Prostate gland (tissue), 2 donors: ENCODE measurements around the gene TSPAN10.

ENCODE experiments used
- POLR2A ChIP-seq: fragments of 450-650 bp; IDR thresholded peaks from one replicate; pipeline ENCODE4 v1.6.1; 2016; ENCODE audit warnings: antibody characterized with exemption, mild to moderate bottlenecking
- POLR2AphosphoS5 ChIP-seq: sonication (generic); formaldehyde crosslinking; IDR thresholded peaks from one replicate; pipeline ENCODE4 v1.6.1; 2017; ENCODE audit warnings: antibody characterized with exemption
- TF ChIP-seq, protein P1 (sequence below), 4 experiments: fragments of 200-600 bp in 2 of 4; fragments of 450-650 bp in 2 of 4; sonication (generic) in 2 of 4; IDR thresholded peaks; 1 replicate in 3 of 4; 2 replicates in 1 of 4; pipeline ENCODE4 v1.5.1; 2016 to 2019; ENCODE audit warnings: antibody characterized with exemption in 4 of 4, mild to moderate bottlenecking in 2 of 4, moderate library complexity in 2 of 4

GRCh38 chr17:81695211-81695610 lies 58.2 kb downstream of the TSPAN10 start:
- TF ChIP-seq, protein P1, sequence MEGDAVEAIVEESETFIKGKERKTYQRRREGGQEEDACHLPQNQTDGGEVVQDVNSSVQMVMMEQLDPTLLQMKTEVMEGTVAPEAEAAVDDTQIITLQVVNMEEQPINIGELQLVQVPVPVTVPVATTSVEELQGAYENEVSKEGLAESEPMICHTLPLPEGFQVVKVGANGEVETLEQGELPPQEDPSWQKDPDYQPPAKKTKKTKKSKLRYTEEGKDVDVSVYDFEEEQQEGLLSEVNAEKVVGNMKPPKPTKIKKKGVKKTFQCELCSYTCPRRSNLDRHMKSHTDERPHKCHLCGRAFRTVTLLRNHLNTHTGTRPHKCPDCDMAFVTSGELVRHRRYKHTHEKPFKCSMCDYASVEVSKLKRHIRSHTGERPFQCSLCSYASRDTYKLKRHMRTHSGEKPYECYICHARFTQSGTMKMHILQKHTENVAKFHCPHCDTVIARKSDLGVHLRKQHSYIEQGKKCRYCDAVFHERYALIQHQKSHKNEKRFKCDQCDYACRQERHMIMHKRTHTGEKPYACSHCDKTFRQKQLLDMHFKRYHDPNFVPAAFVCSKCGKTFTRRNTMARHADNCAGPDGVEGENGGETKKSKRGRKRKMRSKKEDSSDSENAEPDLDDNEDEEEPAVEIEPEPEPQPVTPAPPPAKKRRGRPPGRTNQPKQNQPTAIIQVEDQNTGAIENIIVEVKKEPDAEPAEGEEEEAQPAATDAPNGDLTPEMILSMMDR (IDR thresholded peaks at IDR 0.05) = no peak
- TF ChIP-seq POLR2A (no peak), POLR2AphosphoS5 (no peak)
